Spleen (tissue), 11 donors: ENCODE data around the gene ZBTB3. TPM values are rescaled to one million over a fixed set of nuclear protein-coding genes. Genes with fewer than 3 reads are reported as not detected.

Source experiments
- DNase-seq: peaks from one replicate; pipeline ENCODE4 v3.0.0-alpha.2; 2020
- H3K27ac ChIP-seq, 8 donors: fragments of 200-600 bp; sonication (generic) in 7 of 8; 1 replicate in 4 of 8; 2 replicates in 4 of 8; pipeline versions ENCODE4 v1.5.0 to v1.8.0; 2016 to 2021; ENCODE audit warnings: inconsistent platforms in 4 of 8, mild to moderate bottlenecking in 4 of 8, moderate library complexity in 1 of 8
- H3K27me3 ChIP-seq, 7 donors: fragments of 200-600 bp; sonication (generic) in 6 of 7; replicated peaks in 1 of 7; 1 replicate in 4 of 7; 2 replicates in 3 of 7; pipeline versions ENCODE4 v1.5.0 to v1.8.0; 2016 to 2021; ENCODE audit warnings: inconsistent platforms in 3 of 7, mild to moderate bottlenecking in 1 of 7
- H3K36me3 ChIP-seq, 6 donors: fragments of 200-600 bp; sonication (generic) in 5 of 6; 1 replicate in 4 of 6; 2 replicates in 2 of 6; pipeline versions ENCODE4 v1.5.0 to v1.8.0; 2016 to 2021; ENCODE audit warnings: inconsistent platforms in 2 of 6
- H3K4me1 ChIP-seq, 6 donors: fragments of 200-600 bp; sonication (generic) in 5 of 6; 1 replicate in 3 of 6; 2 replicates in 3 of 6; pipeline versions ENCODE4 v1.5.0 to v1.8.0; 2016 to 2021; ENCODE audit warnings: inconsistent platforms in 3 of 6
- H3K4me3 ChIP-seq, 8 donors: fragments of 200-600 bp; sonication (generic) in 7 of 8; 1 replicate in 4 of 8; 2 replicates in 4 of 8; pipeline versions ENCODE4 v1.5.0 to v1.8.0; 2016 to 2021; ENCODE audit warnings: inconsistent platforms in 4 of 8, mild to moderate bottlenecking in 4 of 8, moderate library complexity in 2 of 8
- H3K9me3 ChIP-seq, 8 donors: fragments of 200-600 bp; sonication (generic) in 7 of 8; 1 replicate in 4 of 8; 2 replicates in 4 of 8; pipeline versions ENCODE4 v1.5.0 to v1.8.0; 2016 to 2021; ENCODE audit warnings: inconsistent platforms in 4 of 8
- CTCF ChIP-seq, 11 experiments: fragments of 200-600 bp in 7 of 11; fragments of 450-650 bp in 4 of 11; sonication (generic) in 4 of 11; IDR thresholded peaks in 8 of 11; conservative IDR thresholded peaks in 3 of 11; 1 replicate in 7 of 11; 2 replicates in 4 of 11; pipeline versions ENCODE4 v1.4.0 to v1.8.0; 2016 to 2021; ENCODE audit warnings: antibody characterized with exemption in 11 of 11, inconsistent platforms in 4 of 11, mild to moderate bottlenecking in 1 of 11
- POLR2A ChIP-seq, 3 donors: fragments of 450-650 bp; IDR thresholded peaks; one replicate each; pipeline ENCODE4 v1.5.1; 2017; ENCODE audit warnings: antibody characterized with exemption in 3 of 3, mild to moderate bottlenecking in 1 of 3
- POLR2AphosphoS5 ChIP-seq, 3 donors: sonication (generic); formaldehyde crosslinking; IDR thresholded peaks; one replicate each; pipeline ENCODE4 v1.5.1; 2017; ENCODE audit warnings: antibody characterized with exemption in 3 of 3
- WGBS, 5 donors: extraction: QIAGEN DNeasy Blood & Tissue Kit in 3 of 5; methylation state at CpG; one replicate each; pipeline versions ENCODE4 v1.1.5 to v1.1.7; 2013 to 2018; 5-methylcytosine and 5-hydroxymethylcytosine counted together
- intact Hi-C: fragments of 100-400 bp; cut with DNase I; formaldehyde crosslinking; loops from one replicate; pipeline ENCODE4 v1.15.0; 2023; ENCODE audit warnings: low total_unique reads
- polyA plus RNA-seq, 3 donors: library from polyadenylated mRNA; stranded (reverse); fragments of 200-250 nt; gene quantifications; one replicate each; pipeline ENCODE4 v1.2.1, GENCODE V29; 2013
- total RNA-seq, 7 donors: library from RNA; depleted of rRNA in 3 of 7; stranded (reverse); fragments of >200 nt in 3 of 7; fragmentation: NEBNext Ultra II Directional in 4 of 7; extraction: Animal tissue kit (Norgen Biotek cat#: 25700) in 4 of 7; gene quantifications; one replicate each; pipeline versions ENCODE4 v1.1.0 to v1.2.1, GENCODE V29; 2016 to 2021
- donor health status: healthy with polysubstance abuse.
- donor health status: DM: no; HTN: no; CAD: no; lungs with moderate emphysema.
- donor health status: DM: no; HTN: no; CAD: no.
- donor health status: Bipolar disorder and iron deficiency.
- donor health status: healthy.
- donor health status: DM: no; HTN: no; CAD: no.
- donor health status: DM: yes; HTN: yes; CAD: no.

Gene ZBTB3
- total and polyA plus RNA-seq, 10 donors = 3.2 to 14.5 (median 10.0) TPM

DNA sequence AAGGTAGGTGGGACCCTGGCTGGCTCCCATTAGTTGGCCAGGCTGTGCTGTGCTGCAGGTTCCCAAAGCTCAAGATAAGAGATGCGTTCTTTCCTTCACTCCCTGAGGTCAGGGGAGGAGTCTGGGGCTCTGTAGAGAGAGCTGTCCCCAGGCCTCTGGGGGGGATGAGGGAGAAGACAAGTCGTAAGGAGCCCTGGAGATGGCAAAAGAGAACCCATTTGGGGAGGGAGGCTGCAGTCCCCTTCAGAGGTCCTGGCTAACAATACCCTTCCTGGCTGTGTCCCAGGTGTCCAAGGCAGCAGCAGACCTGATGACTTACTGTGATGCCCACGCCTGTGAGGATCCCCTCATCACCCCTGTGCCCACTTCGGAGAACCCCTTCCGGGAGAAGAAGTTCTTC is 45.6 kb downstream of the ZBTB3 start:
- 78 to 85% (median 83%) methylated on average over 5 of the region's 5 CpGs for WGBS, 5 donors
- TF ChIP-seq CTCF (IDR thresholded peaks at IDR 0.05 in 8 of 11, conservative IDR thresholded peaks at IDR 0.05 in 3 of 11) (no peak), POLR2AphosphoS5 (IDR thresholded peaks at IDR 0.05) (no peak), POLR2A (IDR thresholded peaks at IDR 0.05) (no peak)
- Histone ChIP-seq H3K27me3 (no peaks in the 10 kb centered on the region), H3K4me1 (peaks cover 34 to 87% (median 62%) of the 10 kb centered on the region in 6 donors), H3K27ac (peak overlapping the region; percentile 93 to 99 (median 97)), H3K4me3 (peak overlapping the region in 7 of 8 donors; percentile 41 to 75 (median 52)), H3K36me3 (peaks cover 0 to 34% (median 26%) of the 10 kb centered on the region in 6 donors), H3K9me3 (no peaks in the 10 kb centered on the region)
- intact Hi-C loops = no loop called here
- DNase-seq = no peak

DNA sequence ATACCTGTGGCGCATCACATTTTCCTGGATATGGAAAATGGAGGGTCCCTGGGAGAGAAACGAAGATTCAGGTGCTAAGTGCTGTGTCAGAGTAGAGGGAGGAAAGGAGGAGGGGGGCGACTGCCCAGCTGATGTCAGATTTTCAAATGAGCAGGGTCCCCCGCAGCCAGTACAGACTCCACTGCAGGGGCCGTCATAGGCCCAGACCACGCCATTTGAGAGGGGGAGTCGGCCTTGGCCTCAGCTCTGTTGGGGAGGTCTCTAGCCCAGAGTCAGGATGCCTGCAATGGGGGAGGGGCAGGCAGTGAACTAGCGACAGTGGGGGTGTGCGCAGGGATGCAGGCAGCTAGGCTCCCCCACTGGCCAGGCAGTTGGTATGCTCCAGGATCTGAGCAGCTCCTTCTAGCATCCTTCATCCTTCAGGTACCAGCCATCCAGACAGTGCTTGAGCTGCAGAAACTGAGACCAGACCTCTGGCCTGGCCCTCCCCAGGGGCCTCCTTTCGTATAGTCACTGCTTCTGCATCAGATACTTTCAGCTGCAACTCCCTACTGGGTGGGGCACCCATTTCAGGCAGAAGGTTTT is 46.6 kb downstream of the ZBTB3 start, which contains the start of the genes BSCL2 and GNG3:
TSS of gene BSCL2 (minus strand) at position 148 of the 585 bp plus-strand sequence. CDS start 229 bp downstream, outside the sequence.
TSS of gene GNG3 (plus strand) at position 400 of the 585 bp plus-strand sequence. CDS start 620 bp downstream, outside the sequence.
- intact Hi-C loops = no loop called here
- H3K36me3 ChIP-seq = peaks cover 0 to 27% (median 18%) of the 10 kb centered on the region in 6 donors
- no peaks in the 10 kb centered on the region for H3K9me3 ChIP-seq
- peak within 1 kb of the TSS; percentile 93 to 99 (median 97) for H3K27ac ChIP-seq
- no peaks in the 10 kb centered on the region for H3K27me3 ChIP-seq
- DNase-seq = peak; percentile 84
- peaks cover 34 to 84% (median 53%) of the 10 kb centered on the region in 6 donors for H3K4me1 ChIP-seq
- peak within 1 kb of the TSS; percentile 67 to 94 (median 84) for H3K4me3 ChIP-seq
- TF ChIP-seq CTCF (IDR thresholded peaks at IDR 0.05 in 8 of 11, conservative IDR thresholded peaks at IDR 0.05 in 3 of 11) (no peak), POLR2AphosphoS5 (IDR thresholded peaks at IDR 0.05) (peak in 1 of 3 donors; percentile 61)
- WGBS, 5 donors = 82 to 97% (median 86%) methylated on average over 8 to 10 of the region's 10 CpGs

- Histone ChIP-seq H3K27me3 (no peaks in the 10 kb centered on the region), H3K4me1 (peaks cover 34 to 79% (median 51%) of the 10 kb centered on the region in 6 donors), H3K36me3 (peaks cover 0 to 27% (median 12%) of the 10 kb centered on the region in 6 donors), H3K4me3 (peak overlapping the region in 7 of 8 donors; percentile 67 to 94 (median 81)), H3K9me3 (no peaks in the 10 kb centered on the region), H3K27ac (peak overlapping the region; percentile 48 to 86 (median 78))
- no peak for TF ChIP-seq CTCF (IDR thresholded peaks at IDR 0.05 in 8 of 11, conservative IDR thresholded peaks at IDR 0.05 in 3 of 11)
- no peak for TF ChIP-seq POLR2AphosphoS5 (IDR thresholded peaks at IDR 0.05)
- no peak for TF ChIP-seq POLR2A (IDR thresholded peaks at IDR 0.05)
- 77 to 88% (median 86%) methylated on average over 8 of the region's 8 CpGs for WGBS, 5 donors
- DNase-seq = no peak
- intact Hi-C loops = no loop called here
Measured at GRCh38 chr11:62706850-62707247, 47.1 kb downstream of the ZBTB3 start.
